Tibial nerve (tissue), 4 donors: ENCODE results near the gene GCNT2. TPM values are rescaled to one million over a fixed set of nuclear protein-coding genes. Genes with fewer than 3 reads are reported as not detected.

Source experiments
- DNase-seq, 2 donors: peaks; one replicate each; pipeline ENCODE4 v3.0.0-alpha.2; 2019; ENCODE audit warnings: low spot score in 2 of 2
- H3K27ac ChIP-seq, 4 donors: fragments of 200-600 bp; sonication (generic) in 3 of 4; one replicate each; pipeline ENCODE4 v1.5.1; 2017 to 2019; ENCODE audit warnings: mild to moderate bottlenecking in 1 of 4
- H3K27me3 ChIP-seq, 2 donors: fragments of 200-600 bp; sonication (generic) in 1 of 2; one replicate each; pipeline versions ENCODE4 v1.5.1 to v1.6.0; 2017 to 2019
- H3K36me3 ChIP-seq, 3 donors: fragments of 200-600 bp; sonication (generic); one replicate each; pipeline ENCODE4 v1.5.1; 2018 to 2019
- H3K4me1 ChIP-seq, 4 donors: fragments of 200-600 bp; sonication (generic) in 3 of 4; one replicate each; pipeline ENCODE4 v1.5.1; 2017 to 2019
- H3K4me3 ChIP-seq, 4 donors: fragments of 200-600 bp; sonication (generic) in 3 of 4; one replicate each; pipeline ENCODE4 v1.5.1; 2017 to 2019; ENCODE audit warnings: mild to moderate bottlenecking in 1 of 4, moderate library complexity in 1 of 4
- H3K9me3 ChIP-seq, 4 donors: fragments of 200-600 bp; sonication (generic) in 3 of 4; one replicate each; pipeline ENCODE4 v1.5.1; 2017 to 2019
- CTCF ChIP-seq, 5 experiments: fragments of 200-600 bp in 3 of 5; fragments of 450-650 bp in 2 of 5; sonication (generic) in 3 of 5; IDR thresholded peaks; one replicate each; pipeline ENCODE4 v1.5.1; 2016 to 2019; ENCODE audit warnings: antibody characterized with exemption in 5 of 5, mild to moderate bottlenecking in 3 of 5, moderate library complexity in 2 of 5
- EP300 ChIP-seq, 2 donors: sonication (generic); formaldehyde crosslinking; IDR thresholded peaks; one replicate each; pipeline ENCODE4 v1.6.1; 2017; ENCODE audit warnings: antibody characterized with exemption in 2 of 2, mild to moderate bottlenecking in 1 of 2
- POLR2A ChIP-seq, 2 donors: fragments of 450-650 bp; IDR thresholded peaks; one replicate each; pipeline ENCODE4 v1.6.1; 2017; ENCODE audit warnings: antibody characterized with exemption in 2 of 2, mild to moderate bottlenecking in 2 of 2, moderate library complexity in 2 of 2
- WGBS, 2 donors: methylation state at CpG; one replicate each; pipeline ENCODE4 v1.1.5; 2018; 5-methylcytosine and 5-hydroxymethylcytosine counted together
- total RNA-seq, 4 donors: library from RNA; depleted of rRNA; stranded (reverse); fragments of >200 nt; gene quantifications; one replicate each; pipeline ENCODE4 v1.1.0, GENCODE V29; 2016

The GCNT2 gene
- total RNA-seq: 1 to 10 TPM in 3 of 4 donors, under 1 TPM in 1; 0.78 to 3.5 (median 2.5) TPM

- no peaks in the 10 kb centered on the region for H3K4me1 ChIP-seq
- 18 to 25% methylated on average over 12 of the region's 12 CpGs for WGBS, 2 donors
- H3K36me3 ChIP-seq: no peaks in the 10 kb centered on the region
- TF ChIP-seq POLR2A (IDR thresholded peaks at IDR 0.05) (no peak), EP300 (IDR thresholded peaks at IDR 0.05) (no peak)
- no peaks in the 10 kb centered on the region for H3K27me3 ChIP-seq
- H3K27ac ChIP-seq: peak within 1 kb of the TSS in 1 of 4 donors; percentile 16
- no peak within 1 kb of the TSS for H3K4me3 ChIP-seq
- H3K9me3 ChIP-seq: no peaks in the 10 kb centered on the region
- DNase-seq: no peak
Observed at GRCh38 chr6:10521104-10521808, at the start of gene GCNT2. Gene GCNT2, plus strand, starts transcription at chr6:10521351. Its CDS starts 7,561 bp downstream, at chr6:10528912.

DNA sequence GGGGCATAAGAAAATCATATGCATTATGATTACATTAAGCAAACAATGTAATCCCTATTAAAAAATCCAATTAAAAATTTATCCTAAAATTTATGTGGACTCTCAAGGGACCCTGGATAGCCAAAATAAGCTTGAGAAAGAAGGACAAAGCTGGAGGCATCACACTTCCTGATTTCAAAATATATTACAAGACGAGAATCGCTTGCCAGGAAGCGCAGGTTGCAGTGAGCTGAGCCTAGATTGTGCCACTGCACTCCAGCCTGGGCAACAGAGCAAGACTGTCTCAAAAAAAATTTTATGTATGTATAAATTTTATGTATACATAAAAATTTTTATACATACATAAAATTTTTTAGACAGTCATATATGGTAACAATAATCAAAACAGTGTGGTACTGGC, 48.5 kb upstream of the GCNT2 start:
- TF ChIP-seq POLR2A (IDR thresholded peaks at IDR 0.05): no peak
- TF ChIP-seq CTCF (IDR thresholded peaks at IDR 0.05): no peak
- TF ChIP-seq EP300 (IDR thresholded peaks at IDR 0.05): no peak
- 78 to 85% methylated on average over 3 of the region's 3 CpGs for WGBS, 2 donors
- Histone ChIP-seq H3K36me3 (no peaks in the 10 kb centered on the region), H3K27ac (no peak overlapping the region), H3K9me3 (peaks cover 0 to 7% (median 0%) of the 10 kb centered on the region in 4 donors), H3K4me1 (no peaks in the 10 kb centered on the region), H3K27me3 (no peaks in the 10 kb centered on the region), H3K4me3 (no peak overlapping the region)
- DNase-seq: no peak

DNA sequence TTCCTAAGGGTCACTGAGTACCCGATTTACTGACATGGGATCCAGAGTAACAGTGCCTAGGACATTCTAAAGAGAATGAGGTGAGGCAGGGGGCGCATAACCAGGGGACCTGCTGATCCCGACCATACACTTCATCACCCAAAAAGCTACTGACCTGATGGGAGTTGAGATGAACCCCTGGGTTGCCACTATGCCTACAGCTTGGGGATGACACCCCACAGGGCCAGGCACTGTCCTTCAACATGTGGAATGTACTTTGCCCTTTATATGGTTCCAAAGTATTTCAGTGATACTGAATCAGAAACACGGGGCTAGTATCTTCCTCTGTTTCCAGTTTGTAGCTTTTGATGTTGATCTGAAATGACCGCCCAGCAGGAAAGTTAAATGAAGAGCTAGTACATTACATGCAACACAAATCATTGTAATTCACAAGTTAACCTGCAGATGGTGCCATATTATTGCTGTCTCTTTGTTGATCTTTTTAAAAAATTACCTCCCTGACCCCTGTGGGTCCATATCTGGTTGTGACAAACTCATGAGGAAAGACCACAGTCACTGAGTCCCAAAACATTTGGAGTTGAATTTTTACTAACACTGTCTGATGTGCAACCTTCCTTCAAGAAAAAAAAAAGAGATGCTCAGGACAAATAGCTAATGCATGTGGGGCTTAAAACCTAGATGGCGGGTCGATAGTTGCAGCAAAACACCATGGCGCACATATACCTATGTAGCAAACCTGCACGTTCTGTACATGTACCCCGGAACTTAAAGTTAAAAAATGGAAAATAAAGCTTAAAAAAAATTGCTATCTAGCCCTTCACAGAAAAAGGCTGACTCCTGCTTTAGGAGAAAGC, 42.7 kb upstream of the GCNT2 start:
- Histone ChIP-seq H3K9me3 (peaks cover 0 to 3% (median 0%) of the 10 kb centered on the region in 4 donors), H3K36me3 (no peaks in the 10 kb centered on the region), H3K27ac (no peak overlapping the region), H3K27me3 (no peaks in the 10 kb centered on the region), H3K4me1 (no peaks in the 10 kb centered on the region), H3K4me3 (no peak overlapping the region)
- DNase-seq: no peak
- TF ChIP-seq EP300 (IDR thresholded peaks at IDR 0.05) (no peak), CTCF (IDR thresholded peaks at IDR 0.05) (peak; percentile 5 to 35 (median 27)), POLR2A (IDR thresholded peaks at IDR 0.05) (no peak)
- 59 to 65% methylated on average over 10 of the region's 10 CpGs for WGBS, 2 donors

- H3K27ac ChIP-seq: no peak overlapping the region
- H3K4me3 ChIP-seq: no peak overlapping the region
- 70 to 74% methylated on average over 7 of the region's 7 CpGs for WGBS, 2 donors
- H3K9me3 ChIP-seq: peaks cover 0 to 3% (median 0%) of the 10 kb centered on the region in 4 donors
- H3K36me3 ChIP-seq: no peaks in the 10 kb centered on the region
- TF ChIP-seq EP300 (IDR thresholded peaks at IDR 0.05): no peak
- TF ChIP-seq POLR2A (IDR thresholded peaks at IDR 0.05): no peak
- no peak for TF ChIP-seq CTCF (IDR thresholded peaks at IDR 0.05)
- no peaks in the 10 kb centered on the region for H3K27me3 ChIP-seq
- no peak for DNase-seq
- no peaks in the 10 kb centered on the region for H3K4me1 ChIP-seq
Observed at GRCh38 chr6:10479939-10480700, 41.0 kb upstream of the GCNT2 start.

DNA sequence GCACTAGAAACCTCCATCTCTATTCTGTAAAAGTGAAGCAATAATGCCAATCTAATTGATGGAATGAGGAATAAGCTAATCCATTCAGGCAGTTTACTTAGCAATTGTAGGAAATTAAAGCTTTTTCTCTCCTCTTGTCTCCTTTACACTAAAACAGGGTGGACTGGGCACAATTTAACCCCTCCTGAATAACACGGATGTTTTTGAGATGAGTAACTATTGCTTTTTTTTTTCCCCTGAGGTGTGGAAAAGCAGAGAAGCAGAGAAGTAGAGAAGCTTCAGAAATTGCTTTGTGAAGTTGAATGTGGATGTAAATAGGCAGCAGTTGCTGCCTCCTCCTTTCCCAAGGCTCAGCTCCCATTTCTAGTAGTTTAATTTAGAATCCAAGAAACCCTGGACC, 40.0 kb upstream of the GCNT2 start:
- TF ChIP-seq CTCF (IDR thresholded peaks at IDR 0.05): no peak
- TF ChIP-seq POLR2A (IDR thresholded peaks at IDR 0.05): no peak
- TF ChIP-seq EP300 (IDR thresholded peaks at IDR 0.05): no peak
- no peak overlapping the region for H3K27ac ChIP-seq
- H3K4me1 ChIP-seq: no peaks in the 10 kb centered on the region
- H3K27me3 ChIP-seq: no peaks in the 10 kb centered on the region
- peaks cover 0 to 3% (median 0%) of the 10 kb centered on the region in 4 donors for H3K9me3 ChIP-seq
- H3K4me3 ChIP-seq: no peak overlapping the region
- no peak for DNase-seq
- WGBS, 2 donors: 63 to 80% methylated on average over 1 of the region's 1 CpG
- no peaks in the 10 kb centered on the region for H3K36me3 ChIP-seq
